ENCODE measurements around the gene GP1BA.

GRCh38 chr17:4939546-4939795, 7.4 kb downstream of the GP1BA start:
- TF ChIP-seq CTCF (IDR thresholded peaks at IDR 0.05; ENCODE audit: control extremely low read depth in 1 of 3, insufficient read depth in 1 of 3, low read depth in 1 of 3, low read length in 3 of 3) (no peak), MAX (IDR thresholded peaks at IDR 0.05) (no peak), SIN3A (conservative IDR thresholded peaks at IDR 0.05 in 1 of 2, IDR thresholded peaks at IDR 0.05 in 1 of 2; ENCODE audit: low read depth in 1 of 2, low read length in 2 of 2) (no peak), POLR2A (IDR thresholded peaks at IDR 0.05; ENCODE audit: control extremely low read depth in 1 of 2, low read depth in 2 of 2, low read length in 2 of 2) (no peak), TAF1 (IDR thresholded peaks at IDR 0.05; ENCODE audit: low read depth, low read length) (no peak), ATF2 (IDR thresholded peaks at IDR 0.05; ENCODE audit: low read length) (no peak), NRF1 (IDR thresholded peaks at IDR 0.05; ENCODE audit: low read depth, low read length) (no peak), SRF (IDR thresholded peaks at IDR 0.05; ENCODE audit: low read depth, low read length) (no peak), RFX5 (IDR thresholded peaks at IDR 0.05; ENCODE audit: borderline replicate concordance, low read depth, low read length) (no peak), EP300 (IDR thresholded peaks at IDR 0.05; ENCODE audit: borderline replicate concordance in 1 of 2, low read depth in 2 of 2, low read length in 2 of 2) (no peak)
